Measurements from ENCODE around the gene SGIP1.

The SGIP1 gene

GRCh38 chr1:66559517-66559916 is 25.6 kb downstream of the SGIP1 start:
- Mint-ChIP-seq H3K4me3 (no peak overlapping the region), H3K9me3 (no peaks in the 10 kb centered on the region), H3K4me1 (peaks cover 30% of the 10 kb centered on the region), H3K27me3 (ENCODE audit: low read depth) (no peaks in the 10 kb centered on the region), H3K36me3 (ENCODE audit: low read depth) (no peaks in the 10 kb centered on the region), H3K27ac (no peak overlapping the region)
- no peak for TF ChIP-seq CTCF (IDR thresholded peaks at IDR 0.05; ENCODE audit: unreplicated experiment in 3 of 3)

DNA sequence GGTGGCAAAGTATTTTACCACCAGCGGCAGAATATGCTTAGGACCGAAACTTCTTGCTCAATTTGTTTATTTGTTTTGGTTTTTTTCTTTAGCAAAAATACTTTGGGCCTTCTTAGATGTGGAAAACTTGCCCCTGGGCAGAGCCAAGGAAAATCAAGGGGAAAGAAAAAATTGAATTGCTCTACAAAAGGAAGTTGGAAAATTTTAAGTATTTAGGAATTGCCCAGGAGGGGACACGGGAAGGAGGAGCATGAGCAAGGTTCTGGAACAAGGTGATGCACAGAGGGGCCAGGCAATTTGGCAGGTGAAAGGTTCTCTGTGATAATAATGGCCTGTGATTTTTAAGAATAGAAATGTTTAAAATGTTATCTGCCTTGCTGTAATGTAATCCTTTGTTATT is 28.6 kb downstream of the SGIP1 start:
- peaks cover 3% of the 10 kb centered on the region for H3K9me3 Mint-ChIP-seq
- peaks cover 18% of the 10 kb centered on the region for H3K4me1 Mint-ChIP-seq
- TF ChIP-seq CTCF (IDR thresholded peaks at IDR 0.05; ENCODE audit: unreplicated experiment in 3 of 3), result no peak
- H3K27ac Mint-ChIP-seq, result peak overlapping the region in 1 of 3 experiments; percentile 57
- H3K4me3 Mint-ChIP-seq, result no peak overlapping the region
- no peaks in the 10 kb centered on the region for H3K36me3 Mint-ChIP-seq (ENCODE audit: low read depth)
- H3K27me3 Mint-ChIP-seq (ENCODE audit: low read depth), result no peaks in the 10 kb centered on the region

DNA sequence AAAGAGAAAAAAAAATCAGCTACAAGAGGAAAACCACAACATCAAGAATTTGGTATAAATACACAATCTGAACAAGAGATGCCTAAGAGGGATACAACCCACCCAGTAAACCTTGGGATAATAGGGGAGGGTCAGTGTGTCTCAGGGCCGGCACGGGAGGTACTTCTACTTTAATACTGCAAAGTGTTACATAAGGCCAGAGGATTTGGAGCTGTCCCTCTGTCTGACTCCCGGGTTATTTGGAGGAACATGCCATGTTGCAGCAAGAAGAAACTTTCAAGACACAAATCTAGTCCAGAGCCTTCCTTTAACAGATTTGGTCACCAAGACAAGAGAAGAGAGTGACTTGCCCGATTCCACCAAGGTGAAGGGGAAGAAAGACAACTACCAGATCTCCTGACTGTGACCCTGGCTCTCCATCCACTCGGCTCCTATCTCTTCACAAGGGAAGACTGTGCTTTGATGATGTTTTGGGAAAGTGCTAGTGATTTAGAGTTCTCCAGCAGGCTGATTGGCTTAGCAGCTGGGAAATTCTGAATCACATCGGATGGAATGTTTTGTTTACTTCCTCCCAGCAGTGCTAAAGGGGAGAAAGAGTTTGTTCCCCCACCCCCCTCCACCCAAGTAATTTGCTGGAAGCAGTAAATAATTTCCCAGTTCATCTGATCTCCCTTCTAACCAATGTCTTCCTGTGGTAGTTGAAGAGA is 29.3 kb downstream of the SGIP1 start:
- TF ChIP-seq CTCF (IDR thresholded peaks at IDR 0.05; ENCODE audit: unreplicated experiment in 3 of 3), result no peak

GRCh38 chr1:66563941-66564630 is 30.1 kb downstream of the SGIP1 start:
- H3K9me3 Mint-ChIP-seq, result peaks cover 10% of the 10 kb centered on the region
- H3K4me1 Mint-ChIP-seq, result peaks cover 17% of the 10 kb centered on the region
- no peak overlapping the region for H3K4me3 Mint-ChIP-seq
- no peak for TF ChIP-seq CTCF (IDR thresholded peaks at IDR 0.05; ENCODE audit: unreplicated experiment in 3 of 3)
- H3K27ac Mint-ChIP-seq, result peak overlapping the region; percentile 38 to 57 (median 50)
- H3K27me3 Mint-ChIP-seq (ENCODE audit: low read depth), result no peaks in the 10 kb centered on the region
- H3K36me3 Mint-ChIP-seq (ENCODE audit: low read depth), result peaks cover 5% of the 10 kb centered on the region

More for the DNA sequence above, 29.3 kb downstream of the SGIP1 start:
- no peak overlapping the region for H3K4me3 Mint-ChIP-seq
- peaks cover 9% of the 10 kb centered on the region for H3K9me3 Mint-ChIP-seq
- peak overlapping the region; percentile 38 to 57 (median 50) for H3K27ac Mint-ChIP-seq
- peaks cover 5% of the 10 kb centered on the region for H3K36me3 Mint-ChIP-seq (ENCODE audit: low read depth)
- H3K27me3 Mint-ChIP-seq (ENCODE audit: low read depth), result no peaks in the 10 kb centered on the region
- H3K4me1 Mint-ChIP-seq, result peaks cover 17% of the 10 kb centered on the region

DNA sequence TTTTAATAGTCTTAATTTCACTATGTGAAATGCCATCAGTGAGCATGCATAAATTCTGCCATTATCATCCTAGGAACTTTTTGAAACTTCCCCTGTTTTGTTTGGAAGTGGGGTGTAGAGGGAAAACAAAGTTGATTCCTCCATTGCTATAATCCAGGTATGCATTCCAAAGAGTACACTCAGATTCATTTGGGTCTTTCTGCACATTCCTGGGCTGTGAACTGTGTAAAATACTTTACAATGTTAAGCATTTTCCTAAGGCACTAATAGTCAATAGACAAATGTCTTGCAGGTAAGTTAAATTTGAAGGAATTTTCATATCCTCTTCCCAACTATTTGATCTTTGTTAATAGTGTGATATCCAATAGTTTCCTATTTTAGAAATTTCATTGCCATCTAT is 36.2 kb downstream of the SGIP1 start:
- no peak overlapping the region for H3K4me3 Mint-ChIP-seq
- no peak overlapping the region for H3K27ac Mint-ChIP-seq
- H3K4me1 Mint-ChIP-seq, result no peaks in the 10 kb centered on the region
- H3K36me3 Mint-ChIP-seq (ENCODE audit: low read depth), result peaks cover 5% of the 10 kb centered on the region
- TF ChIP-seq CTCF (IDR thresholded peaks at IDR 0.05; ENCODE audit: unreplicated experiment in 3 of 3), result no peak
- H3K27me3 Mint-ChIP-seq (ENCODE audit: low read depth), result no peaks in the 10 kb centered on the region
- peaks cover 10% of the 10 kb centered on the region for H3K9me3 Mint-ChIP-seq
